Measurements from ENCODE around the gene ALAS1. TPM values are rescaled to one million over a fixed set of nuclear protein-coding genes. Genes with fewer than 3 reads are reported as not detected.

The ALAS1 gene
- total RNA-seq, 4 donors from 2014 or later, result 31.1 to 50.5 (median 38.9) TPM

GRCh38 chr3:52210037-52210436 is 12.1 kb downstream of the ALAS1 start:
- Histone ChIP-seq H3K9me3 (no peaks in the 10 kb centered on the region), H3K27ac (replicated peaks in 1 of 4) (no peak overlapping the region), H3K4me1 (no peaks in the 10 kb centered on the region), H3K27me3 (no peaks in the 10 kb centered on the region), H3K4me3 (no peak overlapping the region), H3K36me3 (peaks cover 97 to 100% (median 100%) of the 10 kb centered on the region in 4 donors)
- intact Hi-C loops (cut with DNase I), result no loop called here
- no peak for DNase-seq (ENCODE audit: extremely low spot score)
- TF ChIP-seq CTCF (IDR thresholded peaks at IDR 0.05) (no peak), EP300 (IDR thresholded peaks at IDR 0.05) (no peak), POLR2AphosphoS5 (IDR thresholded peaks at IDR 0.05) (no peak), POLR2A (IDR thresholded peaks at IDR 0.05; ENCODE audit: low read depth) (no peak)

GRCh38 chr3:52210550-52211046 is 12.6 kb downstream of the ALAS1 start:
- Histone ChIP-seq H3K4me3 (no peak overlapping the region), H3K36me3 (peaks cover 94 to 100% (median 100%) of the 10 kb centered on the region in 4 donors), H3K4me1 (peaks cover 0 to 1% (median under 1%) of the 10 kb centered on the region in 4 donors), H3K27me3 (no peaks in the 10 kb centered on the region), H3K27ac (replicated peaks in 1 of 4) (no peak overlapping the region), H3K9me3 (no peaks in the 10 kb centered on the region)
- no peak for DNase-seq (ENCODE audit: extremely low spot score)
- TF ChIP-seq POLR2AphosphoS5 (IDR thresholded peaks at IDR 0.05) (peak in 1 of 2 donors; percentile 9), POLR2A (IDR thresholded peaks at IDR 0.05; ENCODE audit: low read depth) (no peak)
- intact Hi-C loops (cut with DNase I), result no loop called here
- 79% methylated on average over 6 of the region's 6 CpGs for WGBS

GRCh38 chr3:52211268-52211891 is 13.4 kb downstream of the ALAS1 start:
- intact Hi-C loops (cut with DNase I), result no loop called here
- no peak for DNase-seq (ENCODE audit: extremely low spot score)
- Histone ChIP-seq H3K27ac (replicated peaks in 1 of 4) (no peak overlapping the region), H3K4me1 (peaks cover 6 to 9% (median 8%) of the 10 kb centered on the region in 4 donors), H3K4me3 (no peak overlapping the region), H3K27me3 (no peaks in the 10 kb centered on the region), H3K36me3 (peaks cover 86 to 96% (median 95%) of the 10 kb centered on the region in 4 donors), H3K9me3 (no peaks in the 10 kb centered on the region)
- 91% methylated on average over 18 of the region's 18 CpGs for WGBS
- TF ChIP-seq EP300 (IDR thresholded peaks at IDR 0.05), result no peak
- no peak for TF ChIP-seq POLR2AphosphoS5 (IDR thresholded peaks at IDR 0.05)
- TF ChIP-seq POLR2A (IDR thresholded peaks at IDR 0.05; ENCODE audit: low read depth), result no peak
- no peak for TF ChIP-seq CTCF (IDR thresholded peaks at IDR 0.05)

- Histone ChIP-seq H3K9me3 (no peaks in the 10 kb centered on the region), H3K27me3 (no peaks in the 10 kb centered on the region), H3K27ac (replicated peaks in 1 of 4) (no peak overlapping the region), H3K4me3 (no peak overlapping the region), H3K36me3 (peaks cover 71 to 80% (median 78%) of the 10 kb centered on the region in 4 donors), H3K4me1 (peaks cover 18 to 25% (median 23%) of the 10 kb centered on the region in 4 donors)
- intact Hi-C loops (cut with DNase I), result no loop called here
- 88% methylated on average over 8 of the region's 8 CpGs for WGBS
- TF ChIP-seq POLR2A (IDR thresholded peaks at IDR 0.05; ENCODE audit: low read depth) (no peak), EP300 (IDR thresholded peaks at IDR 0.05) (no peak), CTCF (IDR thresholded peaks at IDR 0.05) (no peak), POLR2AphosphoS5 (IDR thresholded peaks at IDR 0.05) (no peak)
- no peak for DNase-seq (ENCODE audit: extremely low spot score)
These were observed 15.0 kb downstream of the ALAS1 start for GRCh38 chr3:52213005-52213404.

- no peak for DNase-seq (ENCODE audit: extremely low spot score)
- no peak for TF ChIP-seq EP300 (IDR thresholded peaks at IDR 0.05)
- no peak for TF ChIP-seq CTCF (IDR thresholded peaks at IDR 0.05)
- no peak for TF ChIP-seq POLR2A (IDR thresholded peaks at IDR 0.05; ENCODE audit: low read depth)
- TF ChIP-seq POLR2AphosphoS5 (IDR thresholded peaks at IDR 0.05), result no peak
- Histone ChIP-seq H3K9me3 (no peaks in the 10 kb centered on the region), H3K4me1 (peaks cover 18 to 34% (median 32%) of the 10 kb centered on the region in 4 donors), H3K27me3 (no peaks in the 10 kb centered on the region), H3K36me3 (peaks cover 62 to 71% (median 69%) of the 10 kb centered on the region in 4 donors), H3K4me3 (no peak overlapping the region), H3K27ac (replicated peaks in 1 of 4) (no peak overlapping the region)
- intact Hi-C loops (cut with DNase I), result no loop called here
These were observed 15.9 kb downstream of the ALAS1 start for GRCh38 chr3:52213901-52214300.

Measured in esophagus muscularis mucosa (tissue), 4 donors.